Measurements from ENCODE around the gene OSM. TPM values are rescaled to one million over a fixed set of nuclear protein-coding genes. Genes with fewer than 3 reads are reported as not detected.

The OSM gene
- total RNA-seq, 1 experiment from 2014 or later, result not detected

DNA sequence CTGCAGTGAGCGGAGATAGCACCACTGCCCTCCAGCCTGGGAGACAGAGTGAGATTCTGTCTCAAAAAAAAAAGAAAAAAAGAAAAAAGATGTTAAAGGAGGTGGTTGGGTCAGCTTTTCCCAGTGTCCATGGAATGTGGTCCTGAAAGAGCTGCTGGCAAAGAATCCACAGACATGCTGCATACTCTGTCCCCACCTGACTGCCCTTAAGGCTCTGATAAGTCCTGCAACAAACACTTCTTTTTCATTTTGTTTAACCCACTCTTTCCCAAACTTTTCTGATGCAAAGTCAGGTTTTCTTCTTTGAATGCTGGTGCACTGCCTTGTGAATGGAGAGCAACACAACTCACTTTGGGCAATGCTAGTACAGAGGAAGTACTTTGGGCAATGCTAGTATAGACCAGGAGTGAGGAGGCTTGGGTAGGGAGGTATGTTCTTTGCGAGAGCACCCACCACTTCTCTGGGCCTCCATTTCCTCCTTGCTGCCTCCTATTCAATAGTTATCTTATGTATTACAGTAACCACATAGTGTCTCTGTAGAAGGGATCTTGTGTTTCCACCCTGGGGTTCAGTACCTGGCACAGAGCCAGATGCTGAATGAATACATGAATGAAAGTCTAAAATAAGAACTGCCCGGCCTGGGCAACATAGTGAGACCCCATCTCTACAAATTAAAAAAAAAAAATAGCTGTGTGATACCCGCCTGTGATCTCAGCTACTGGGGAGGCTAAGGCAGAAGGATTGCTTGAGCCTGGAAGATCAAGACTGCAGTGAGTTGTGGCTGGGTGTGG, 39.0 kb downstream of the OSM start:
- CTCF ChIA-PET, result interaction anchor here (0.7 kb wide), 1 partner anchor 61 kb away, joined by 5 read pairs; no protein-coding TSS in a partner anchor

GRCh38 chr22:30226192-30226832, 40.3 kb downstream of the OSM start:
- H2AFZ ChIP-seq (ENCODE audit: low read depth, low read length, poor library complexity, severe bottlenecking), result no peak overlapping the region
- H3K9me2 ChIP-seq (ENCODE audit: insufficient read depth), result no peaks in the 10 kb centered on the region
- H3K9ac ChIP-seq (ENCODE audit: low read length), result peak overlapping the region; percentile 24
- intact Hi-C loops (cut with micrococcal nuclease), result no loop called here
- H3K27ac ChIP-seq (ENCODE audit: low read depth, low read length), result peak overlapping the region; percentile 92
- ATAC-seq (no peak), DNase-seq (ENCODE audit: low read depth, low spot score) (no peak)
- no peak overlapping the region for H3K4me3 ChIP-seq (replicated peaks in 1 of 2; ENCODE audit: low read depth in 1 of 2, low read length in 2 of 2)
- peaks cover 47 to 86% of the 10 kb centered on the region in 2 experiments for H3K4me1 ChIP-seq (ENCODE audit: control insufficient read depth in 1 of 2, insufficient read depth in 2 of 2, low read length in 2 of 2)
- H3K27me3 ChIP-seq (ENCODE audit: insufficient read depth, low read length), result no peaks in the 10 kb centered on the region
- POLR2A ChIA-PET, result interaction anchor here (1.3 kb wide), 1 partner anchor 18 kb away, joined by 5 read pairs; no protein-coding TSS in a partner anchor
- H3K36me3 ChIP-seq (ENCODE audit: control insufficient read depth in 1 of 2, insufficient read depth in 2 of 2, low read length in 2 of 2), result no peaks in the 10 kb centered on the region
- H3K9me3 ChIP-seq (ENCODE audit: control insufficient read depth in 1 of 2, insufficient read depth in 1 of 2, low read depth in 1 of 2, low read length in 2 of 2), result no peaks in the 10 kb centered on the region; a peak in 1 of 4 replicates
- H3K4me2 ChIP-seq (ENCODE audit: low read length), result peak overlapping the region; percentile 55; the same call in 1 of the 2 replicates
- RAD21 ChIA-PET (ENCODE audit: low non-redundant PET in 1 of 2, low total read pairs in 2 of 2, uncharacterized antibody in 2 of 2, unreplicated experiment in 2 of 2), result no interaction called here
- H3K79me2 ChIP-seq (ENCODE audit: insufficient read depth, low read length), result no peaks in the 10 kb centered on the region
- BruUV-seq (replicated peaks), result no TSS peak
- H4K20me1 ChIP-seq (ENCODE audit: insufficient read depth), result no peaks in the 10 kb centered on the region
- CTCF ChIA-PET, result interaction anchor here (1.4 kb wide), 1 partner anchor 11 kb away, joined by 3 read pairs; no protein-coding TSS in a partner anchor
- TF ChIP-seq SIN3A (IDR thresholded peaks at IDR 0.05; ENCODE audit: low read depth), result no peak
- TF ChIP-seq, protein P1, sequence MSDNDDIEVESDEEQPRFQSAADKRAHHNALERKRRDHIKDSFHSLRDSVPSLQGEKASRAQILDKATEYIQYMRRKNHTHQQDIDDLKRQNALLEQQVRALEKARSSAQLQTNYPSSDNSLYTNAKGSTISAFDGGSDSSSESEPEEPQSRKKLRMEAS (IDR thresholded peaks at IDR 0.05), result no peak
- no peak for TF ChIP-seq CTCF (IDR thresholded peaks at IDR 0.05 in 2 of 3, conservative IDR thresholded peaks at IDR 0.05 in 1 of 3; ENCODE audit: borderline replicate concordance in 1 of 3, insufficient read depth in 1 of 3, low read depth in 2 of 3, low read length in 2 of 3)
- TF ChIP-seq, protein P2, sequence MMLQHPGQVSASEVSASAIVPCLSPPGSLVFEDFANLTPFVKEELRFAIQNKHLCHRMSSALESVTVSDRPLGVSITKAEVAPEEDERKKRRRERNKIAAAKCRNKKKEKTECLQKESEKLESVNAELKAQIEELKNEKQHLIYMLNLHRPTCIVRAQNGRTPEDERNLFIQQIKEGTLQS (IDR thresholded peaks at IDR 0.05), result no peak
- no peak for TF ChIP-seq EZH2 (IDR thresholded peaks at IDR 0.05)
- no peak for TF ChIP-seq SRF (IDR thresholded peaks at IDR 0.05; ENCODE audit: low read depth)
- TF ChIP-seq, protein P3, sequence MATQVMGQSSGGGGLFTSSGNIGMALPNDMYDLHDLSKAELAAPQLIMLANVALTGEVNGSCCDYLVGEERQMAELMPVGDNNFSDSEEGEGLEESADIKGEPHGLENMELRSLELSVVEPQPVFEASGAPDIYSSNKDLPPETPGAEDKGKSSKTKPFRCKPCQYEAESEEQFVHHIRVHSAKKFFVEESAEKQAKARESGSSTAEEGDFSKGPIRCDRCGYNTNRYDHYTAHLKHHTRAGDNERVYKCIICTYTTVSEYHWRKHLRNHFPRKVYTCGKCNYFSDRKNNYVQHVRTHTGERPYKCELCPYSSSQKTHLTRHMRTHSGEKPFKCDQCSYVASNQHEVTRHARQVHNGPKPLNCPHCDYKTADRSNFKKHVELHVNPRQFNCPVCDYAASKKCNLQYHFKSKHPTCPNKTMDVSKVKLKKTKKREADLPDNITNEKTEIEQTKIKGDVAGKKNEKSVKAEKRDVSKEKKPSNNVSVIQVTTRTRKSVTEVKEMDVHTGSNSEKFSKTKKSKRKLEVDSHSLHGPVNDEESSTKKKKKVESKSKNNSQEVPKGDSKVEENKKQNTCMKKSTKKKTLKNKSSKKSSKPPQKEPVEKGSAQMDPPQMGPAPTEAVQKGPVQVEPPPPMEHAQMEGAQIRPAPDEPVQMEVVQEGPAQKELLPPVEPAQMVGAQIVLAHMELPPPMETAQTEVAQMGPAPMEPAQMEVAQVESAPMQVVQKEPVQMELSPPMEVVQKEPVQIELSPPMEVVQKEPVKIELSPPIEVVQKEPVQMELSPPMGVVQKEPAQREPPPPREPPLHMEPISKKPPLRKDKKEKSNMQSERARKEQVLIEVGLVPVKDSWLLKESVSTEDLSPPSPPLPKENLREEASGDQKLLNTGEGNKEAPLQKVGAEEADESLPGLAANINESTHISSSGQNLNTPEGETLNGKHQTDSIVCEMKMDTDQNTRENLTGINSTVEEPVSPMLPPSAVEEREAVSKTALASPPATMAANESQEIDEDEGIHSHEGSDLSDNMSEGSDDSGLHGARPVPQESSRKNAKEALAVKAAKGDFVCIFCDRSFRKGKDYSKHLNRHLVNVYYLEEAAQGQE (IDR thresholded peaks at IDR 0.05; ENCODE audit: low read depth), result no peak
- no peak for TF ChIP-seq TCF7L2 (IDR thresholded peaks at IDR 0.05; ENCODE audit: borderline replicate concordance, extremely low read depth, insufficient read depth, insufficient read length)

More for the DNA sequence above, 39.0 kb downstream of the OSM start:
- peak overlapping the region; percentile 47 for H3K27ac ChIP-seq (ENCODE audit: low read depth, low read length)
- no TSS peak for BruUV-seq (replicated peaks)
- no peaks in the 10 kb centered on the region for H3K9me2 ChIP-seq (ENCODE audit: insufficient read depth)
- no peaks in the 10 kb centered on the region for H3K27me3 ChIP-seq (ENCODE audit: insufficient read depth, low read length)
- POLR2A ChIA-PET, result interaction anchor here (0.7 to 1.3 kb wide), 4 partner anchors 17 to 111 kb away, joined by 3 to 5 read pairs (median 3); no protein-coding TSS in a partner anchor
- H3K79me2 ChIP-seq (ENCODE audit: insufficient read depth, low read length), result no peaks in the 10 kb centered on the region
- H3K36me3 ChIP-seq (ENCODE audit: control insufficient read depth in 1 of 2, insufficient read depth in 2 of 2, low read length in 2 of 2), result no peaks in the 10 kb centered on the region
- no peak for TF ChIP-seq RAD21 (IDR thresholded peaks at IDR 0.05; ENCODE audit: low read depth)
- TF ChIP-seq SRF (IDR thresholded peaks at IDR 0.05; ENCODE audit: low read depth), result no peak
- TF ChIP-seq SIN3A (IDR thresholded peaks at IDR 0.05; ENCODE audit: low read depth), result no peak
- no peak overlapping the region for H3K4me3 ChIP-seq (replicated peaks in 1 of 2; ENCODE audit: low read depth in 1 of 2, low read length in 2 of 2)
- H3K4me2 ChIP-seq (ENCODE audit: low read length), result peak overlapping the region; percentile 49
- peak overlapping the region; percentile 47 for H3K9ac ChIP-seq (ENCODE audit: low read length)
- peaks cover 47 to 84% of the 10 kb centered on the region in 2 experiments for H3K4me1 ChIP-seq (ENCODE audit: control insufficient read depth in 1 of 2, insufficient read depth in 2 of 2, low read length in 2 of 2)
- no peak overlapping the region for H2AFZ ChIP-seq (ENCODE audit: low read depth, low read length, poor library complexity, severe bottlenecking)
- H3K9me3 ChIP-seq (ENCODE audit: control insufficient read depth in 1 of 2, insufficient read depth in 1 of 2, low read depth in 1 of 2, low read length in 2 of 2), result no peaks in the 10 kb centered on the region; a peak in 1 of 4 replicates
- intact Hi-C loops (cut with micrococcal nuclease), result no loop called here
- RAD21 ChIA-PET (ENCODE audit: low non-redundant PET in 1 of 2, low total read pairs in 2 of 2, uncharacterized antibody in 2 of 2, unreplicated experiment in 2 of 2), result no interaction called here
- no peak for ATAC-seq
- no peaks in the 10 kb centered on the region for H4K20me1 ChIP-seq (ENCODE audit: insufficient read depth)
- no peak for DNase-seq (ENCODE audit: low read depth, low spot score)

All from HCT116 (cell line).